Measurements from ENCODE around the gene DAGLA. TPM values are rescaled to one million over a fixed set of nuclear protein-coding genes. Genes with fewer than 3 reads are reported as not detected.

Gene DAGLA
- total RNA-seq, 1 experiment from 2014 or later, result 3.1 TPM

GRCh38 chr11:61725781-61726231 is 45.6 kb downstream of the DAGLA start:
- Mint-ChIP-seq H3K4me1 (no peaks in the 10 kb centered on the region), H3K36me3 (no peaks in the 10 kb centered on the region), H3K27me3 (ENCODE audit: low read depth) (no peaks in the 10 kb centered on the region), H3K27ac (peak overlapping the region; percentile 83; the same call in 1 of the 2 replicates), H3K9me3 (no peaks in the 10 kb centered on the region), H3K4me3 (no peak overlapping the region)
- DNase-seq (ENCODE audit: low spot score) (no peak), ATAC-seq (no peak)
- ChIA-PET POLR2A (no interaction called here), CTCF (interaction anchor here (1.0 to 2.3 kb wide), 6 partner anchors 21 to 159 kb away, joined by 3 to 6 read pairs (median 3); no protein-coding TSS in a partner anchor)
- TF ChIP-seq, protein P1, sequence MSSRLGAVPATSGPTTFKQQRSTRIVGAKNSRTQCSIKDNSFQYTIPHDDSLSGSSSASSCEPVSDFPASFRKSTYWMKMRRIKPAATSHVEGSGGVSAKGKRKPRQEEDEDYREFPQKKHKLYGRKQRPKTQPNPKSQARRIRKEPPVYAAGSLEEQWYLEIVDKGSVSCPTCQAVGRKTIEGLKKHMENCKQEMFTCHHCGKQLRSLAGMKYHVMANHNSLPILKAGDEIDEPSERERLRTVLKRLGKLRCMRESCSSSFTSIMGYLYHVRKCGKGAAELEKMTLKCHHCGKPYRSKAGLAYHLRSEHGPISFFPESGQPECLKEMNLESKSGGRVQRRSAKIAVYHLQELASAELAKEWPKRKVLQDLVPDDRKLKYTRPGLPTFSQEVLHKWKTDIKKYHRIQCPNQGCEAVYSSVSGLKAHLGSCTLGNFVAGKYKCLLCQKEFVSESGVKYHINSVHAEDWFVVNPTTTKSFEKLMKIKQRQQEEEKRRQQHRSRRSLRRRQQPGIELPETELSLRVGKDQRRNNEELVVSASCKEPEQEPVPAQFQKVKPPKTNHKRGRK (CRISPR knock-in tag; IDR thresholded peaks at IDR 0.05; ENCODE audit: borderline replicate concordance), result no peak
- TF ChIP-seq ZNF532 (CRISPR knock-in tag; IDR thresholded peaks at IDR 0.05; ENCODE audit: borderline replicate concordance) (no peak), SMAD4 (CRISPR knock-in tag; IDR thresholded peaks at IDR 0.05) (no peak), ZNF396 (CRISPR knock-in tag; IDR thresholded peaks at IDR 0.05; ENCODE audit: borderline replicate concordance) (no peak), ZNF138 (CRISPR knock-in tag; conservative IDR thresholded peaks at IDR 0.05) (no peak), ZNF425 (CRISPR knock-in tag; conservative IDR thresholded peaks at IDR 0.05) (no peak), GABPB1 (CRISPR knock-in tag; IDR thresholded peaks at IDR 0.05) (no peak), USF2 (CRISPR knock-in tag; IDR thresholded peaks at IDR 0.05) (no peak), GRHL2 (CRISPR knock-in tag; IDR thresholded peaks at IDR 0.05; ENCODE audit: insufficient replicate concordance, severe bottlenecking) (no peak), STAT6 (CRISPR knock-in tag; conservative IDR thresholded peaks at IDR 0.05; ENCODE audit: low read depth) (no peak), NFATC4 (CRISPR knock-in tag; IDR thresholded peaks at IDR 0.05) (no peak), ZNF232 (CRISPR knock-in tag; IDR thresholded peaks at IDR 0.05) (no peak), MYBL2 (CRISPR knock-in tag; IDR thresholded peaks at IDR 0.05) (no peak), CREM (CRISPR knock-in tag; IDR thresholded peaks at IDR 0.05) (no peak), TCF7 (CRISPR knock-in tag; IDR thresholded peaks at IDR 0.05; ENCODE audit: low read depth) (no peak), TP53 (CRISPR knock-in tag; IDR thresholded peaks at IDR 0.05) (no peak), JAZF1 (CRISPR knock-in tag; IDR thresholded peaks at IDR 0.05) (no peak), ESRRA (CRISPR knock-in tag; IDR thresholded peaks at IDR 0.05; ENCODE audit: borderline replicate concordance) (no peak)
- TF ChIP-seq, protein P2, sequence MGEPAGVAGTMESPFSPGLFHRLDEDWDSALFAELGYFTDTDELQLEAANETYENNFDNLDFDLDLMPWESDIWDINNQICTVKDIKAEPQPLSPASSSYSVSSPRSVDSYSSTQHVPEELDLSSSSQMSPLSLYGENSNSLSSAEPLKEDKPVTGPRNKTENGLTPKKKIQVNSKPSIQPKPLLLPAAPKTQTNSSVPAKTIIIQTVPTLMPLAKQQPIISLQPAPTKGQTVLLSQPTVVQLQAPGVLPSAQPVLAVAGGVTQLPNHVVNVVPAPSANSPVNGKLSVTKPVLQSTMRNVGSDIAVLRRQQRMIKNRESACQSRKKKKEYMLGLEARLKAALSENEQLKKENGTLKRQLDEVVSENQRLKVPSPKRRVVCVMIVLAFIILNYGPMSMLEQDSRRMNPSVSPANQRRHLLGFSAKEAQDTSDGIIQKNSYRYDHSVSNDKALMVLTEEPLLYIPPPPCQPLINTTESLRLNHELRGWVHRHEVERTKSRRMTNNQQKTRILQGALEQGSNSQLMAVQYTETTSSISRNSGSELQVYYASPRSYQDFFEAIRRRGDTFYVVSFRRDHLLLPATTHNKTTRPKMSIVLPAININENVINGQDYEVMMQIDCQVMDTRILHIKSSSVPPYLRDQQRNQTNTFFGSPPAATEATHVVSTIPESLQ (CRISPR knock-in tag; IDR thresholded peaks at IDR 0.05), result no peak
- TF ChIP-seq, protein P3, sequence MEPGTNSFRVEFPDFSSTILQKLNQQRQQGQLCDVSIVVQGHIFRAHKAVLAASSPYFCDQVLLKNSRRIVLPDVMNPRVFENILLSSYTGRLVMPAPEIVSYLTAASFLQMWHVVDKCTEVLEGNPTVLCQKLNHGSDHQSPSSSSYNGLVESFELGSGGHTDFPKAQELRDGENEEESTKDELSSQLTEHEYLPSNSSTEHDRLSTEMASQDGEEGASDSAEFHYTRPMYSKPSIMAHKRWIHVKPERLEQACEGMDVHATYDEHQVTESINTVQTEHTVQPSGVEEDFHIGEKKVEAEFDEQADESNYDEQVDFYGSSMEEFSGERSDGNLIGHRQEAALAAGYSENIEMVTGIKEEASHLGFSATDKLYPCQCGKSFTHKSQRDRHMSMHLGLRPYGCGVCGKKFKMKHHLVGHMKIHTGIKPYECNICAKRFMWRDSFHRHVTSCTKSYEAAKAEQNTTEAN (CRISPR knock-in tag; IDR thresholded peaks at IDR 0.05), result no peak

Data from WTC11 (cell line).